ENCODE measurements around the gene FCN3. TPM values are rescaled to one million over a fixed set of nuclear protein-coding genes. Genes with fewer than 3 reads are reported as not detected.
A peak's percentile ranks its signal among the peaks of the same experiment; 100 is the strongest.
"Not testable (repeated sequence)": the region's sequence is repeated elsewhere in the genome, so short reads cannot be mapped to it uniquely, and the experiment has no call there.

Gene FCN3
- total RNA-seq = not detected in 2 replicates

GRCh38 chr1:27374362-27375086 is at the start of gene FCN3:
TSS of gene FCN3 (minus strand) at chr1:27374824. CDS start at chr1:27374818, 6 bp downstream.
- no peak for DNase-seq (ENCODE audit: low read depth in 2 of 2)

GRCh38 chr1:27423709-27424108 is 49.1 kb upstream of the FCN3 start:
- DNase-seq (ENCODE audit: low read depth in 2 of 2) = no peak

GRCh38 chr1:27418326-27419185 is 43.9 kb upstream of the FCN3 start:
- peak; percentile 54 to 93 for DNase-seq (ENCODE audit: low read depth in 2 of 2)

- DNase-seq (ENCODE audit: low read depth in 2 of 2) = no peak
These were observed 43.1 kb upstream of the FCN3 start for GRCh38 chr1:27417713-27418112.

GRCh38 chr1:27416387-27417111 is 41.9 kb upstream of the FCN3 start:
- peak; percentile 80 to 81 for DNase-seq (ENCODE audit: low read depth in 2 of 2)

GRCh38 chr1:27414091-27414490 is 39.5 kb upstream of the FCN3 start:
- DNase-seq (ENCODE audit: low read depth in 2 of 2) = no peak

GRCh38 chr1:27413004-27413403 is 38.4 kb upstream of the FCN3 start:
- DNase-seq (ENCODE audit: low read depth in 2 of 2) = no peak

- no peak for DNase-seq (ENCODE audit: low read depth in 2 of 2)
These were observed 37.9 kb upstream of the FCN3 start for GRCh38 chr1:27412502-27412901.

- no peak for DNase-seq (ENCODE audit: low read depth in 2 of 2)
These were observed 36.1 kb upstream of the FCN3 start for GRCh38 chr1:27410709-27411108.

GRCh38 chr1:27409669-27410068 is 35.0 kb upstream of the FCN3 start:
- DNase-seq (ENCODE audit: low read depth in 2 of 2) = no peak

GRCh38 chr1:27408151-27408550 is 33.5 kb upstream of the FCN3 start:
- no peak for DNase-seq (ENCODE audit: low read depth in 2 of 2)

- DNase-seq (ENCODE audit: low read depth in 2 of 2) = not testable (repeated sequence)
These were observed 32.2 kb upstream of the FCN3 start for GRCh38 chr1:27406791-27407190.

GRCh38 chr1:27406362-27406680 is 31.7 kb upstream of the FCN3 start:
- DNase-seq (ENCODE audit: low read depth in 2 of 2) = no peak

- not testable (repeated sequence) for DNase-seq (ENCODE audit: low read depth in 2 of 2)
These were observed 31.2 kb upstream of the FCN3 start for GRCh38 chr1:27405598-27406361.

- DNase-seq (ENCODE audit: low read depth in 2 of 2) = no peak
These were observed 30.4 kb upstream of the FCN3 start for GRCh38 chr1:27405074-27405473.

- DNase-seq (ENCODE audit: low read depth in 2 of 2) = no peak
These were observed 29.3 kb upstream of the FCN3 start for GRCh38 chr1:27403931-27404330.

- DNase-seq (ENCODE audit: low read depth in 2 of 2) = peak in 1 of 2 donors; percentile 51
These were observed 28.6 kb upstream of the FCN3 start for GRCh38 chr1:27403065-27403726.

- peak; percentile 77 to 78 for DNase-seq (ENCODE audit: low read depth in 2 of 2)
These were observed 27.7 kb upstream of the FCN3 start for GRCh38 chr1:27402349-27402754.

GRCh38 chr1:27400963-27401341 is 26.3 kb upstream of the FCN3 start:
- no peak for DNase-seq (ENCODE audit: low read depth in 2 of 2)

- no peak for DNase-seq (ENCODE audit: low read depth in 2 of 2)
These were observed 25.7 kb upstream of the FCN3 start for GRCh38 chr1:27400082-27400962.
